Measurements from ENCODE around the gene TSPYL4.

GRCh38 chr6:116282698-116283097 lies 28.8 kb upstream of the TSPYL4 start:
- TF ChIP-seq CTCF (IDR thresholded peaks at IDR 0.05; ENCODE audit: borderline replicate concordance, extremely low read depth, low read length, poor library complexity, severe bottlenecking) (no peak), EZH2 (IDR thresholded peaks at IDR 0.05; ENCODE audit: borderline replicate concordance, low read depth, low read length, severe bottlenecking) (no peak)

All from DND-41 (cell line).